HepG2 (cell line): ENCODE data around the gene CEP83. TPM values are rescaled to one million over a fixed set of nuclear protein-coding genes. Genes with fewer than 3 reads are reported as not detected.
"Not testable (repeated sequence)": the region's sequence is repeated elsewhere in the genome, so short reads cannot be mapped to it uniquely, and the experiment has no call there.

ENCODE experiments used
- ATAC-seq: fragments of 200-7000 bp; cut with Tn5 transposase; 3 replicates; pipeline ENCODE4 v1.9.1; 2020; ENCODE audit warnings: mild to moderate bottlenecking, moderate library complexity
- BruUV-seq: library from RNA; stranded (reverse); fragments of 400-500 nt; replicated peaks from 2 replicates; lab custom pipeline; 2021; lab: Mats Ljungman, UMichigan
- CTCF ChIA-PET: fragments of 300-600 bp; formaldehyde crosslinking; extraction: SDS; loops from one replicate; lab custom pipeline; 2021; ENCODE audit warnings: low total read pairs, inconsistent platforms, low intra/inter-chr PET ratio; lab: Yijun Ruan, JAX
- POLR2A ChIA-PET: fragments of 350-600 bp; sonication (Branson Sonifier 250); formaldehyde crosslinking; loops from one replicate; lab custom pipeline; 2020; ENCODE audit warnings: antibody characterized with exemption, inconsistent platforms; lab: Yijun Ruan, JAX
- DNase-seq: peaks from one replicate; pipeline ENCODE4 v3.0.0-alpha.2; 2015; ENCODE audit warnings: low spot score
- FAIRE-seq: peaks from 3 replicates; lab custom pipeline; 2011; peaks lifted over from hg19 to GRCh38; lab: Jason Lieb, UNC
- H2AFZ ChIP-seq: one replicate; pipeline ENCODE4 v1.6.1; 2011; ENCODE audit warnings: low read length, inconsistent platforms
- H3K27ac ChIP-seq: fragments of 300-600 bp; 3 replicates; pipeline ENCODE4 v1.8.0; 2011; ENCODE audit warnings: mixed run types, mild to moderate bottlenecking, mixed read lengths, low read length, inconsistent platforms; ENCODE audit not compliant: insufficient read depth; ENCODE audit errors: extremely low read length
- H3K27me3 ChIP-seq, 2 experiments: fragments of 200-600 bp in 1 of 2; 2 replicates in 1 of 2; 3 replicates in 1 of 2; pipeline versions ENCODE4 v1.6.0 to v1.8.0; 2011; ENCODE audit warnings: low read length in 2 of 2, mild to moderate bottlenecking in 2 of 2, moderate library complexity in 2 of 2, inconsistent platforms in 1 of 2; ENCODE audit not compliant: insufficient read depth in 2 of 2, control insufficient read depth in 1 of 2
- H3K36me3 ChIP-seq, 2 experiments: fragments of 200-600 bp in 1 of 2; replicated peaks in 1 of 2; 2 replicates in 1 of 2; 3 replicates in 1 of 2; pipeline versions ENCODE4 v1.5.1 to v1.8.0; 2011; ENCODE audit warnings: low read length in 2 of 2, inconsistent platforms in 1 of 2; ENCODE audit not compliant: insufficient read depth in 2 of 2, control insufficient read depth in 1 of 2
- H3K4me1 ChIP-seq: 2 replicates; pipeline ENCODE4 v1.5.1; 2012; ENCODE audit warnings: low read length, inconsistent platforms; ENCODE audit not compliant: insufficient read depth
- H3K4me2 ChIP-seq: 2 replicates; pipeline ENCODE4 v1.6.0; 2011; ENCODE audit warnings: low read depth, low read length, inconsistent platforms
- H3K4me3 ChIP-seq, 3 experiments: fragments of 200-600 bp in 1 of 3; sonication (generic), shearing (Covaris generic) in 1 of 3; replicated peaks in 1 of 3; 2 replicates each; pipeline ENCODE4 v1.5.1; 2011 to 2016; ENCODE audit warnings: low read length in 3 of 3, inconsistent platforms in 2 of 3, low read depth in 2 of 3, mild to moderate bottlenecking in 2 of 3, control low read depth in 1 of 3, mixed read lengths in 1 of 3; ENCODE audit not compliant: insufficient read depth in 1 of 3
- H3K79me2 ChIP-seq: one replicate; pipeline ENCODE4 v1.6.1; 2011; ENCODE audit warnings: low read length, inconsistent platforms; ENCODE audit not compliant: insufficient read depth
- H3K9ac ChIP-seq: 2 replicates; pipeline ENCODE4 v1.6.0; 2011; ENCODE audit warnings: mild to moderate bottlenecking, low read depth, low read length, inconsistent platforms; ENCODE audit not compliant: insufficient read depth
- H3K9me3 ChIP-seq: 2 replicates; pipeline ENCODE4 v1.5.1; 2012; ENCODE audit warnings: mild to moderate bottlenecking, low read length
- H4K20me1 ChIP-seq: 2 replicates; pipeline ENCODE4 v1.6.0; 2011; ENCODE audit warnings: inconsistent platforms, mild to moderate bottlenecking, low read length, moderate library complexity; ENCODE audit not compliant: insufficient read depth
- CEBPZ ChIP-seq: IDR thresholded peaks from 2 replicates; pipeline ENCODE4 v1.6.1; 2012; ENCODE audit warnings: low read length, improper control_type of control experiment
- ERF ChIP-seq: IDR thresholded peaks from 2 replicates; pipeline ENCODE4 v1.6.1; 2018; ENCODE audit warnings: missing biosample characterization, missing genetic modification reagents
- POGZ ChIP-seq: sonication (generic); formaldehyde crosslinking; IDR thresholded peaks from 2 replicates; pipeline ENCODE4 v1.4.0; 2020; ENCODE audit warnings: mild to moderate bottlenecking, missing genetic modification reagents
- SMAD3 ChIP-seq: sonication (generic); formaldehyde crosslinking; IDR thresholded peaks from 2 replicates; pipeline ENCODE4 v1.4.0; 2020; ENCODE audit warnings: missing genetic modification reagents
- ZBTB10 ChIP-seq: sonication (generic); formaldehyde crosslinking; IDR thresholded peaks from 2 replicates; pipeline ENCODE4 v1.4.0; 2020; ENCODE audit warnings: missing genetic modification reagents, borderline replicate concordance
- ZFP36 ChIP-seq: fragments of 150-350 bp; IDR thresholded peaks from 2 replicates; pipeline ENCODE4 v1.6.1; 2018; ENCODE audit warnings: borderline replicate concordance, low read length, low read depth; ENCODE audit not compliant: partially characterized antibody
- ZNF503 ChIP-seq: sonication (generic); formaldehyde crosslinking; IDR thresholded peaks from 2 replicates; pipeline ENCODE4 v1.4.0; 2020; ENCODE audit warnings: missing genetic modification reagents
- WGBS: methylation state at CpG from one replicate; pipeline ENCODE4 v1.1.6; 2017; ENCODE audit warnings: low lambda C conversion rate; 5-methylcytosine and 5-hydroxymethylcytosine counted together
- in situ Hi-C: cut with HindIII; loops from 2 replicates; pipeline ENCODE4 v1.10.0; 2017; ENCODE audit warnings: low pct_unique_long_range_greater_than_20kb; ENCODE audit not compliant: extremely low pct_ligation_motif_present
- intact Hi-C: fragments of 100-400 bp; cut with micrococcal nuclease; formaldehyde crosslinking; loops from one replicate; pipeline ENCODE4 v1.10.0; 2022; ENCODE audit not compliant: unreplicated experiment
- polyA plus RNA-seq, 8 experiments: library from polyadenylated mRNA; depleted of rRNA in 3 of 8; stranded (reverse) in 7 of 8; unstranded in 1 of 8; fragments of >200 nt; fragmentation: Illumina TruSeq in 4 of 8; extraction: Trizol in 4 of 8; gene quantifications; 2 replicates each; pipeline versions ENCODE4 v1.2.1 to v1.2.3, GENCODE V29; 2011 to 2016; ENCODE audit warnings: low read depth in 4 of 8, missing spikeins in 1 of 8, mixed read lengths in 1 of 8; ENCODE audit not compliant: insufficient read depth in 1 of 8
- total RNA-seq, 5 experiments: library from RNA; depleted of rRNA; stranded (reverse); fragments of >200 nt; fragmentation: Illumina TruSeq; extraction: Trizol; gene quantifications; 2 replicates each; pipeline ENCODE4 v1.2.3, GENCODE V29; 2016; ENCODE audit warnings: low read depth in 1 of 5
- TF ChIP-seq, protein P1 (sequence below): sonication (generic); formaldehyde crosslinking; IDR thresholded peaks from 2 replicates; pipeline ENCODE4 v1.5.1; 2020; ENCODE audit warnings: missing genetic modification reagents, mild to moderate bottlenecking, borderline replicate concordance

The CEP83 gene
- total and polyA plus RNA-seq, 2 of the 13 experiments (the other 11 are each of a cell fraction or from before 2014, with no cell fraction given): 6.2 to 19.2 TPM

DNA sequence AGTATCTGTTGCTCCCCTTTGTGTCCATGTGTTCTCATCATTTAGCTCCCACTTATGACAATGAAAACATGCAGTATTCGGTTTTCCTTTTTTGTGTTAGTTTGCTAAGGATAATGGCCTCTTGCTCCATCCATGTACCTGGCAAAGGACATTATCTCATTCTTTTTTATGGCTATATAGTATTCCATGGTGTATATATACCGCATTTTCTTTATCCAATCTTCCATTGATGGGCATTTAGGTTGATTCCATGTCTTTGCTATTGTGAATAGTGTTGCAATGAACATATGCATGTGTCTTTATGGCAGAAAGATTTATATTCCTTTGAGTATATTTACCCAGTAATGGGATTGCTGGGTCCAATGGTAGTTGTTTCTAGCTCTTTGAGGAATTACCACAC, 143.1 kb downstream of the CEP83 start:
- H4K20me1 ChIP-seq, intact Hi-C loops, H3K9ac ChIP-seq, H2AFZ ChIP-seq, DNase-seq, H3K4me3 ChIP-seq, H3K27me3 ChIP-seq, H3K4me2 ChIP-seq, BruUV-seq, H3K27ac ChIP-seq, CTCF ChIA-PET, ATAC-seq, H3K36me3 ChIP-seq, POLR2A ChIA-PET, in situ Hi-C loops, FAIRE-seq, H3K79me2 ChIP-seq, H3K4me1 ChIP-seq: not testable (repeated sequence)
- WGBS: 91% methylated on average over 2 of the region's 2 CpGs
- peaks cover 27% of the 10 kb centered on the region for H3K9me3 ChIP-seq

GRCh38 chr12:94312378-94312777, 147.3 kb downstream of the CEP83 start:
- Histone ChIP-seq H4K20me1 (no peaks in the 10 kb centered on the region), H2AFZ (no peak overlapping the region), H3K27me3 (no peaks in the 10 kb centered on the region), H3K9ac (no peak overlapping the region), H3K36me3 (peaks cover 3 to 5% of the 10 kb centered on the region in 2 experiments; a peak in 2 of 5 replicates), H3K4me1 (no peaks in the 10 kb centered on the region), H3K27ac (no peak overlapping the region), H3K4me3 (no peak overlapping the region), H3K79me2 (no peaks in the 10 kb centered on the region), H3K4me2 (no peak overlapping the region), H3K9me3 (no peaks in the 10 kb centered on the region)
- intact Hi-C loops: no loop called here
- no TSS peak for BruUV-seq
- WGBS: 93% methylated on average over 1 of the region's 1 CpG
- no peak for FAIRE-seq
- ChIA-PET POLR2A (no interaction called here), CTCF (no interaction called here)
- in situ Hi-C loops: no loop called here
- no peak for DNase-seq
- no peak for ATAC-seq
- TF ChIP-seq ZNF503 (CRISPR knock-in tag) (no peak), POGZ (CRISPR knock-in tag) (no peak), ZBTB10 (CRISPR knock-in tag) (no peak), SMAD3 (no peak), ZFP36 (no peak), CEBPZ (no peak), ERF (no peak)
- TF ChIP-seq, protein P1, sequence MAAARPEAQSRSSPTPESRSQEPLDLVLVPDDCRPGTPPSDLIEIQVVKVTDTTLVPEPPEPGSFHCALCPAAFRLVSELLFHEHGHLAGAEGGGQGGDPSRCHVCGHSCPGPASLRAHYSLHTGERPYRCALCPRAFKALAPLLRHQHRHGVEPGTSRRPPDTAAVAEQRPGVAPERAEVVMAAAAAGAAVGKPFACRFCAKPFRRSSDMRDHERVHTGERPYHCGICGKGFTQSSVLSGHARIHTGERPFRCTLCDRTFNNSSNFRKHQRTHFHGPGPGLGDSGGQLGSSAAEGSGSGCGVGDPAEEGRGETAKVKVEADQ (CRISPR knock-in tag): no peak
